GM18519 (cell line): Measurements from ENCODE around the gene LDAH.

ENCODE experiments used
- ATAC-seq: cut with Tn5 transposase; IDR thresholded peaks from one replicate; pipeline ENCODE4 v1.9.1; 2021; ENCODE audit warnings: mild to moderate bottlenecking, moderate library complexity; ENCODE audit not compliant: unreplicated experiment, low FRiP score

LDAH gene

DNA sequence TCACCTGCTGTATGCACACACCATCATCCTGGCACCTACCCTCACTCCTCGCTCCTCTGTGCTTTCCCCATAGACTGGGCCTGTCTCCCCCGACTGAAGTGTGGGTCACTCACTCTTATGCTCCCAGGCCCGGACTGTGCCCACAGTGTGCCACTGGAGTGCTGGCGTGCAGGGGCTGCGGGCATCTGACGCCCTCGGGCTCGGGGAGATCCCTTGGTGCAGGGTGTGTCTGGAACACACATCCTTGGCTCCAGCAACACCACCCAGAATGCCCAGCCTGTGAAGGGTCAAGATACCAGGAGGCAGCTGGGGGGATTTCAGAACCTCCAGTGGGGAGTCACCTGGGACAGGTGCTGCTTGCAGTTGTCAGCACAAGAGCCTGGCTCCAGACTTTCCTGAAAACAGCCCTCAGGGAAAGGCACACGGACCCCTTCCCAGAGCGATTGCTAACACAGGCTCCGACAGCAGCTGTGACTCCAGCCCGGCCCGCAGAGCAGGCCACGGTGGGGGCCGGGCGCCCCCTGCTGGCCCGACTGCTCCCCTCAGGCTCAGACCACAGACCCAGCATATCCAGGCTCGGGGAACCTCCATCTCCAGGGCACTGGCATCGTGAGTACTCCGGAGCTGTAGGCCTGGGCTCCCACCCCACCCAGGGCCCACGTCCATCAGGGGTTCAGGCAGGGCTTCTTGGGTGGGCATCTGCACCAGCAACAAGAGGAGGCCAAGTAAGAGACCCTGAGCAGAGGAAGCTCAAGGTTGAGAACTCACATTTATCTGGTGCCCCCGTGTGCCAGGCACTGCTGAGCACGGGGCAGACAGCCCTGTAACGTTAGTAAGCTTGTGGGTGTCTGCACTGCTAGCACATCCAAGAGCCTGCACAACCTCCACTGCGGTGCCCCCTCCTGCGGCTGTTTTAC lies 180.6 kb downstream of the LDAH start:
- peak; percentile 90 for ATAC-seq

GRCh38 chr2:20641123-20641985 lies 181.5 kb downstream of the LDAH start:
- no peak for ATAC-seq

DNA sequence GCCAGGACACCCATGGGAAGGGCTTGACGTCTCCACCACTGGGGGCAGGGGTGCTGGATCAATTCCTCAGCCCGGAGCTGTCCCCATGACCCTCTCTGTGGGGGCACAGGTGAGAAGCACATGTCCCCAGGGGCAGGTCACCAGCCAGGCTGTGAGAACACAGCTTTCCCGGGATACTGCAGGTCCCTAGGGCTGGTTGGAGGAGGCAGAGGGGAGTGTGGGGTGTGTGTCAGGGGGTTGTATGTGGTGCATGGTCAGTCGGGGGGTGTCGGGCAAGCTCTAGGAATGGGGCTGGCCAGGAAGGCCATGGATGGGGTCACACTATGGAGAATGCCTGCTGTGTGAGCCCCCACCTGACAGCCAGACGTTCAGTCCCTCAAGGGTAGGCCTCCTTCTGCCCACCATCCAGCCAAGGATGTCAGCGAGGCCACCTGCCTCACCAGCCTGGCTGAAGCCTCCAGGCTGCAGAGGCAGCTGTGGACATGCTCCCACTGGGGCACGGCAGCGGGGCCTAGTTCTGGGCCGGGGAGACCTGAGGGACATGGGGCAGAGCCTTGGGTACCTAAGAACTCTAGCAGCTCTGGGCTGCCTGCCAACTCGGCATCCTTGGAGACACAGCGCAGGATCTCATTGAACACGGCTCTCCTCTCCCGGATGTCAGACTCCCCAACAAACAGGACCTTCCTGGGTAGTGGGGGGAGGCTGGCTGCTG lies 182.3 kb downstream of the LDAH start:
- ATAC-seq = no peak

DNA sequence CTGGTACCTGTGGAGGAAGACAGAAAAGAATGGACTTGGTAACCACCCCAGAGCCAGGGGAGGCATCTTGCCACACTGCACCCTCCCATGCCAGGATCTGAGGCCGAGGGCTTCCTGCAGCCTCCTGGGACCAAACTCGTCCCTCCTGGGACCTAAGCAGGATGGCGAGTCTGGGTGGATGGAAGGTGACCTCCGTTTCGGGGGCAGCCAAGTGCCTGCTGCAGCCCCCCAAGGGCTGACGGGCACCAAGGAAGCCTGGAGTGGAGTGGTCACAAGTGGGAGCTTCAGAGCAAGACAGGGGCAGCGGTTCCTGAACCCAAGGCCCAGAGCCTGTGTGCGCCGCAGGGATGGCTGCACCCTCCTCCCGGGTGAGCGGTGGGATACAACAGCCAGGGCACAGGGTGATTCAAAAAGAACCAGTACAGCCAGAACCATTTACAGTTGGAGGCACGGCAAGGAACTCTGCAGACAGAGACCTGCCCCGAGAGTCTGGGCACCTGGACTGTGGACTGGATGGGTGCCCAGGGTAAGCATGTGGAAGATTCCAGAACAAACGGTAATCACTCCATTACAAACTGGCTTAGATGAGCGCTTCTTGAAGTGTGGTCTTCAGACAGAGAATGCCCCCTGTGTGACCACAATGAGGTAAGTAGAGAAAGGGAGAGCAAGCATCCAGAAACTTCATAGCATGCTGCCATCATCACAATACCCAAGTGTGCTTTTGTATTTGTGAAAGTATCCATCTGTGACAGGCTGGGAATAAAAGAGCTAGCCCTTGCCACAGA lies 184.1 kb downstream of the LDAH start:
- ATAC-seq = no peak

DNA sequence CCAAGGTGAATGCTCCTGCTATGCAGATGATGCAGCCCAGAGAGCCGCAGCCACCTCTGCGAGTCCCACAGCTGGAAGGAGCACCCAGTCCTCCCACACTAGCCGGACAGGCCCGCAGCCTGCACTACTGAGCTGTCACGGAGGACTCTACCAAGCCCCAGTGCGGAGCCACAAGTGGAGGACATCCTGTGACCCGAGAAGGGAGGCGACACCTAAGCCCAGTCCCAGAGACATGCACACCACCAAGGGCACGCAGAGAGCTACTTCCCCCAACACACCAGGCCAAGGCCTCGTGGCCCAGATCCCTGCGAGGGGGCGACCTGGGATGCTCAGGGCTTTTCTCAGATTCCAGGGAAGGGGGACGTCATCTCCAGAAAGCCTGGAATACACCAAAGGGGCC lies 184.9 kb downstream of the LDAH start:
- ATAC-seq = no peak

DNA sequence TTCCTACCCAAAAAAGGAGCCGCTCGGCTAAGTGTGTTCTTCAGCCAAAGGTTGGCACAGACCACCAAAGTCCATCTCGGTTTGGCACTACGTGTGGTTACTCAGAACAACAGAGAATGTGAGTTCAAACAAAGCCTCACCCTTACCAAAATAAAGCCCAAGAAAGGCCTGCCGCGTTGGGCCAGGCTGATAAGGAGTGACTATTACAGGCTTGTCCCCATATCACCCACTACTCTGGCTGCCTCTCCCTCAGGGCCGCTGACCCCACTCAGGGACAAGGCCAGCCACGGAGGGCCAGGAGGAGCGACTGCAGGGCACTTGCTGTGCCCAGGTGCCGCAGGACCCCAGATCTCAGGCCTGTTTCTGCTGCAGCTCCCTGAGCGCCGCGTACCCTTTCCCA lies 185.8 kb downstream of the LDAH start:
- no peak for ATAC-seq

DNA sequence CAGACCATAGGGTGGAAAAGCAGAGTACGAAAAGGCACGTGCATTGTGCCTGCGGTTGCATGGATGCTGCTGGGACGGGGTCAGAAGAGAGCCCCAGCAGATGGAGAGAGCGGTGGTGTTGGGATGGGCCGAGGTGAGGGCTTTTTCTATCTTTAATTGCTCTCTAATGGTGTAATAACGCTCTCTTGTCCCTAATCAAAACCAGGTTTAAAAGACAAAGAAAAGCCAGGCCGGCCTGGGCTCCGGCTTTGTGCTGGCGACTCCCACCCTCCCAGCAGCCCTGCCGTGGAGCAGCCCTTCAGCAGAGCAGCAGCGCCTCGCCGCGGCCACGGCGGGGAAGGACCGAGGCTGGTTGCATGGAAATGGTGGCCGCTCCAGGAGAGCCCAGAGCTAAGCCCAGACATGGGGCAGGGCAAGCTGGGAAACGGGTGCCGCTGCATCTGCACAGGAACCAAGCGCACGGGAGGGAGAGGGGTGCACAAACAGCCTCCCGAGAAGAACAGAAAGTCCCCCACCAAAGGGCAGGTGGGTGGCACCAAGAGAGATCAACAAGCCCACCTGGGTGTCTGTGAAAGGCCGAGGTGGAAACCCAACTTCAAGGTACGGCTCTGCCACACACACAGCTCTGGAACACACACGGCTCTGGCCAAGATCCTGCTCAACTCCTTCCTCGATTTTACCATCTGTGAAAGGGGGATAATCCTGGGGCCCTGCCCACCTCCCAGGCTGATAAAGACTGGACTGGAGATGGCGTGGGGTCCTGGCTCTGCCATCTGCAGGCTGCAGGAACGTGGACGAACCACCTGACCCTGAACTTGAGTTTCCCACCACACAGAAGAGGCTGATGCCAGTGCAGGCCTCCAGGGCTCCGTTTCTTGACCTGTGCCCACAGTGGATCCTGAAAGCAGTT lies 187.0 kb downstream of the LDAH start:
- peak; percentile 72 for ATAC-seq

DNA sequence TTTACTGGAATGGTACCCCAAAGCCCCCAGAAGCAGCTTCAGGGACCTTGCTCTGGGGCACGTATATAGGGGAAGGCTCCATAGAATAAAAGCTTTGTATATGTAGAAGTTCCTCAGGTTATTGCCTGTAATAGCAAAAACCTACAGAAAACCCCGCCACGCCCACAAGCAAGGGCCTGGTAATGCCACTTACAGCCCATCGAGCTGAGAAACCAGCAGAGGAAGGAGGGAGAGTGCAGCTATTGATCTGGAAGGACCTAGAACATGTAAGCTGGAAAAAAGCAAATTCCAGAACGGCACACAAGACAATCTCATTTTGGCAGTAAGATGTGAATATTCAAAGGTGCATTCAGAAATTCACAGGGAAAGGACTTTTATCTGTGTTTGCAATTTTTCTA lies 187.8 kb downstream of the LDAH start:
- ATAC-seq = no peak

DNA sequence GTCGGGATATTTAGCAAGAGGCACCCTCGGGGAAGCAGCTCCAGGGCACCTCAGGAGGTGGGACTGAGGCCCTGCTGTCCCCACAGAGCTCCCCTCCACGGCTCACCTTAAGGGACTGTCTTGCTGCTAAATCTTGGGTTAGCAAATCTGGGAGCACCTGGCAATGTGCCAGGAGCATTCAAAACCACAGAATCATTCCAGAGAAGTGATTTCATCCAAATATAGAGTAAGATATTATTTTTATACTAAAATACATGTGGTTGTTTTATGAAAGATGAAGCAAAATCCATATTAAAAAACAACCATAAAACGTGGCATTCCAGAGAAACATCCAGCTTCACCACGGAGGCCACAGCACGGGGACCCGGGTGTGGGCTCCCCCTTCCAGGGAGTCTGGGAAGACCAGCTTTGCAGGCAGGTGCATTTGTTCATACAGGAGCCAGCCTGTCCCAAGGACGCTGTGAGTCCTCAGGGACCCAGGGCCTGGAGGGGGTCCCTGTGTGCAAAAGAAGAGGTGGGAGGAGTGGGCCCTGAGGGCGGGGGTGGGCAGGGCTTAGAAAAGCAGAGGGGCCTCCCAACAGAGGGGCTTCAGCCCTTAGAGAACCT lies 188.3 kb downstream of the LDAH start:
- no peak for ATAC-seq
